OCI-LY1 (cell line): ENCODE results near the gene ZBTB17.

Experiments
- H2AFZ ChIP-seq: fragments of 200-600 bp; sonication (generic), shearing (Covaris generic); 2 replicates; pipeline ENCODE4 v1.6.0; 2014; ENCODE audit warnings: antibody characterized with exemption, mild to moderate bottlenecking, low read length
- H3F3A ChIP-seq: fragments of 200-600 bp; sonication (generic), shearing (Covaris generic); 2 replicates; pipeline ENCODE4 v1.6.0; 2014; ENCODE audit warnings: mild to moderate bottlenecking, antibody characterized with exemption, low read length, moderate library complexity; ENCODE audit not compliant: insufficient read depth
- H3K27ac ChIP-seq: fragments of 200-600 bp; sonication (generic); 2 replicates; pipeline ENCODE4 v1.5.1; 2014; ENCODE audit warnings: low read length, mixed run types, mild to moderate bottlenecking, low read depth; ENCODE audit not compliant: poor library complexity, severe bottlenecking
- H3K27me3 ChIP-seq: fragments of 200-600 bp; sonication (generic); 2 replicates; pipeline ENCODE4 v1.6.0; 2014; ENCODE audit warnings: antibody characterized with exemption, mild to moderate bottlenecking, low read length, moderate library complexity; ENCODE audit not compliant: insufficient read depth
- H3K36me3 ChIP-seq: fragments of 200-600 bp; sonication (generic); 2 replicates; pipeline ENCODE4 v1.6.1; 2014; ENCODE audit warnings: mild to moderate bottlenecking, antibody characterized with exemption, low read length, moderate library complexity, mixed read lengths; ENCODE audit not compliant: insufficient read depth
- H3K4me1 ChIP-seq: fragments of 200-600 bp; sonication (generic); 2 replicates; pipeline ENCODE4 v1.5.1; 2014; ENCODE audit warnings: mild to moderate bottlenecking, low read length, moderate library complexity; ENCODE audit not compliant: insufficient read depth, severe bottlenecking
- H3K4me2 ChIP-seq: fragments of 200-600 bp; sonication (generic), shearing (Covaris generic); 2 replicates; pipeline ENCODE4 v1.6.1; 2014; ENCODE audit warnings: low read length
- H3K4me3 ChIP-seq: fragments of 200-600 bp; sonication (generic); 2 replicates; pipeline ENCODE4 v1.5.1; 2014; ENCODE audit warnings: low read length, low read depth, mild to moderate bottlenecking, mixed read lengths; ENCODE audit not compliant: poor library complexity, severe bottlenecking
- H3K79me2 ChIP-seq: fragments of 200-600 bp; shearing (Covaris generic); 2 replicates; pipeline ENCODE4 v1.6.1; 2016; ENCODE audit warnings: mixed run types, low read length, mixed read lengths; ENCODE audit not compliant: insufficient read depth
- H3K9ac ChIP-seq: fragments of 200-600 bp; sonication (generic), shearing (Covaris generic); 2 replicates; pipeline ENCODE4 v1.6.1; 2014; ENCODE audit warnings: mild to moderate bottlenecking, low read length, mixed read lengths
- H3K9me2 ChIP-seq: fragments of 200-600 bp; sonication (generic), shearing (Covaris generic); 2 replicates; pipeline ENCODE4 v1.6.1; 2014; ENCODE audit warnings: low read depth, mild to moderate bottlenecking, low read length, mixed read lengths
- H3K9me3 ChIP-seq: fragments of 200-600 bp; shearing (Covaris generic); 2 replicates; pipeline ENCODE4 v1.6.1; 2014; ENCODE audit warnings: low read length, mixed read lengths
- H4K20me1 ChIP-seq: fragments of 200-600 bp; sonication (generic), shearing (Covaris generic); 2 replicates; pipeline ENCODE4 v1.6.0; 2016; ENCODE audit warnings: mild to moderate bottlenecking, low read length; ENCODE audit not compliant: insufficient read depth
- CTCF ChIP-seq: fragments of 200-600 bp; sonication (generic), shearing (Covaris generic); IDR thresholded peaks from 2 replicates; pipeline ENCODE4 v1.5.1; 2017; ENCODE audit warnings: mild to moderate bottlenecking, antibody characterized with exemption, low read length, moderate library complexity, mixed read lengths
- EZH2 ChIP-seq: fragments of 200-600 bp; sonication (generic), shearing (Covaris generic); IDR thresholded peaks from 2 replicates; pipeline ENCODE4 v1.8.0; 2017; ENCODE audit warnings: borderline replicate concordance, mixed run types, mild to moderate bottlenecking, antibody characterized with exemption, low read length, moderate library complexity, mixed read lengths

Gene ZBTB17

GRCh38 chr1:15959827-15960446, 16.0 kb downstream of the ZBTB17 start:
- Histone ChIP-seq H3K79me2 (no peaks in the 10 kb centered on the region), H3K27ac (no peak overlapping the region)

GRCh38 chr1:15959424-15959823, 16.5 kb downstream of the ZBTB17 start:
- Histone ChIP-seq H4K20me1 (no peaks in the 10 kb centered on the region), H3K9me2 (no peaks in the 10 kb centered on the region), H3F3A (no peaks in the 10 kb centered on the region; the same call in 1 of the 2 replicates), H2AFZ (no peak overlapping the region), H3K9me3 (no peaks in the 10 kb centered on the region), H3K4me1 (peaks cover 12% of the 10 kb centered on the region), H3K4me2 (no peak overlapping the region), H3K4me3 (no peak overlapping the region), H3K79me2 (no peaks in the 10 kb centered on the region), H3K27me3 (no peaks in the 10 kb centered on the region), H3K27ac (no peak overlapping the region), H3K9ac (no peak overlapping the region), H3K36me3 (peaks cover 3% of the 10 kb centered on the region; the same call in 1 of the 2 replicates)
- TF ChIP-seq CTCF (no peak), EZH2 (no peak)

More at GRCh38 chr1:15959827-15960446, 16.0 kb downstream of the ZBTB17 start:
- Histone ChIP-seq H3K9ac (no peak overlapping the region), H3K4me3 (no peak overlapping the region), H3K36me3 (0 out of 2 replicates have a peak, but pooled peaks cover 4% of the 10 kb centered on the region), H4K20me1 (no peaks in the 10 kb centered on the region), H3F3A (no peaks in the 10 kb centered on the region; the same call in 1 of the 2 replicates), H3K9me2 (no peaks in the 10 kb centered on the region), H2AFZ (no peak overlapping the region), H3K9me3 (no peaks in the 10 kb centered on the region), H3K4me2 (no peak overlapping the region), H3K4me1 (peaks cover 17% of the 10 kb centered on the region), H3K27me3 (no peaks in the 10 kb centered on the region)
- TF ChIP-seq CTCF (no peak), EZH2 (no peak)

GRCh38 chr1:15958793-15959192, 17.1 kb downstream of the ZBTB17 start:
- Histone ChIP-seq H3K4me2 (no peak overlapping the region), H3K9ac (no peak overlapping the region), H3K4me1 (peaks cover 5% of the 10 kb centered on the region), H3K27me3 (no peaks in the 10 kb centered on the region), H3K4me3 (no peak overlapping the region), H2AFZ (no peak overlapping the region), H3F3A (no peaks in the 10 kb centered on the region; the same call in 1 of the 2 replicates), H3K9me2 (no peaks in the 10 kb centered on the region), H3K36me3 (peaks cover 4% of the 10 kb centered on the region; the same call in 1 of the 2 replicates), H3K79me2 (no peaks in the 10 kb centered on the region), H3K27ac (no peak overlapping the region), H4K20me1 (no peaks in the 10 kb centered on the region), H3K9me3 (no peaks in the 10 kb centered on the region)
- TF ChIP-seq EZH2 (no peak), CTCF (no peak)
